A204.1 (cell line): ENCODE data around the gene PRRT1.
"Not testable (repeated sequence)": the region's sequence is repeated elsewhere in the genome, so short reads cannot be mapped to it uniquely, and the experiment has no call there.

Experiments used
- FAIRE-seq: peaks from 2 replicates; lab custom pipeline; 2012; peaks lifted over from hg19 to GRCh38; lab: Jason Lieb, UNC

PRRT1 gene

GRCh38 chr6:32151863-32152768, at the start of gene PRRT1:
PRRT1 (minus strand) TSS chr6:32151939; CDS start chr6:32151827, 112 bp downstream.
- FAIRE-seq: no peak

DNA sequence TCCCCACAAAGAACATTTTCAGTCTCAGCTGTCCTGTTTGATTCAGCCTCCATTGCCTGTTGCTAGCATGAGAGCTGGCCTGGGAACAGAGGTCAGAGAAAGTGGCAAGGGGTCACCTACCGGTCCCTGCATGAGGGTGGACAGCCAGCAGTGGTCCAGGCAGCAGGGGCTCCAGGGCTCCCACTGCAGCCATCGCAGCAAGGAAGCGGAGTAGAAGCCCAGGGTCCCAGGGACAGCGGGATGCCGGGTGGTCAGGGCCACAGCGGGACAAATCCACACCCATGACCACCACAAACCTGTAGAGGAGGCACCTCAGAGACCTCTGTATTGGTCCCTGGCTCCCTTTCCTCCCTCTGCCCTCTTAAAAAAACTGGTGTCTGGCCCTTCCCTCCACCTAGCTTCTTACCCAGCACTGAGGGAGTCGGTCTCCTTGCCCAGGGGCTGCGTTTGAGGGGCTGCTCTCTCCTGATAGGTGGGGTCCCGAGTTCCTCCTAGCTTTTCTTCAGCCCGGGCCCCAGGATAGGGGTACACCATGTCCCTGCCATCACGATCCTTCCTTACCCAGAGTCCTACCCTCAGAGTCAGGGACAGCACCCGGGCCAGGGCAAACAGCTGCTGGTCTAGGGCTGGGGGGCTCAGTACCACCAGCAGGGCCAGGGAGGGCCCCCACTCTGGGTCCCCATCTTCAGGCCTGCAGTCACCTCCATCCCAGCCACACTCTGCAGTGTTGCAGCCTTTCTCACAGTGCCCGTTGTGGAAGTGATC, 49.2 kb upstream of the PRRT1 start:
- no peak for FAIRE-seq

- FAIRE-seq: no peak
Observed at GRCh38 chr6:32198866-32199265, 47.1 kb upstream of the PRRT1 start.

GRCh38 chr6:32198345-32198696, 46.6 kb upstream of the PRRT1 start:
- no peak for FAIRE-seq

DNA sequence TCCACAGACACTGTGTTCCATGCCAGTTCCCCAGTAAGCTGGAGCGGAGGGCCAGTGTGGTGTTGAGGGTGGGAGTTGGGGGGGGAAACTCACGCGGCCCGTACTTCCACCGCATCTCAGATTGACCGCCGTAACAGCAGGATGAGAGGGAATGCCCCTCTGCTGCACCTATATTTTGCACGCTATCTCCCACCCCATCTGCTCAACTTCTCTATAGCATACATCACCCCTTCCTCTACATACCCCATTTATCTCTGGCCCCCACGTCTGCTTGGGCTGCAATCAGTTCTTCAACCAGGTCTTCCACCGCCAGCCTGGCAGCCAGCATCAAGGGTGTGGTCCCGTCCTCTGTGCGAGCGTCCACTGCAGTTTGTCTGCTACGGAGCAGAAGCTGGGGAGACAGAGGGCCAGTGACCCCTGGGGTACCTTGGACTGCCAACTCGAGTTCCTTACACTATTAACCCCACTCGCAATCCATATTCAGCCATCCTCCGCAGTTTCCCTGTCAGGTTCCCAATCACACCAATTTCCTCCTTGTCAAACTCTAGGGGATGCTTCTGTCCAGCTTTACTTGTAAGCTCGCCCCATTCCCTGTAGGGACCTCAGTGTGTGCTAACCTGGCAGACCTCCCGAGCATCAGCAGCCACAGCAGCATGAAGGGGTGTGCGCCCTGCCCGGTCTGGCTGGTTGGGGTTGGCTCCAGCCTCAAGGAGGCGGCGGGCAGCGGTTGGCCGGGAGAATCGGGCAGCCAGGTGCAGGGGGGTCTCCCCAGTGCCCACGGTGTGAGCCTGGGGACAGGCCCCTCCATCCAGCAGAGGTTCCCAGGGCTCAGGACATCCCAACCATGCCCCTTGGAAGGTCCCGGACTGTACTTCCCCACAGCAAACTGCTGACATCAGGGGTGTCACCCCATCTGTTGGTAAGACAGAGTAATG, 45.2 kb upstream of the PRRT1 start:
- FAIRE-seq: no peak

DNA sequence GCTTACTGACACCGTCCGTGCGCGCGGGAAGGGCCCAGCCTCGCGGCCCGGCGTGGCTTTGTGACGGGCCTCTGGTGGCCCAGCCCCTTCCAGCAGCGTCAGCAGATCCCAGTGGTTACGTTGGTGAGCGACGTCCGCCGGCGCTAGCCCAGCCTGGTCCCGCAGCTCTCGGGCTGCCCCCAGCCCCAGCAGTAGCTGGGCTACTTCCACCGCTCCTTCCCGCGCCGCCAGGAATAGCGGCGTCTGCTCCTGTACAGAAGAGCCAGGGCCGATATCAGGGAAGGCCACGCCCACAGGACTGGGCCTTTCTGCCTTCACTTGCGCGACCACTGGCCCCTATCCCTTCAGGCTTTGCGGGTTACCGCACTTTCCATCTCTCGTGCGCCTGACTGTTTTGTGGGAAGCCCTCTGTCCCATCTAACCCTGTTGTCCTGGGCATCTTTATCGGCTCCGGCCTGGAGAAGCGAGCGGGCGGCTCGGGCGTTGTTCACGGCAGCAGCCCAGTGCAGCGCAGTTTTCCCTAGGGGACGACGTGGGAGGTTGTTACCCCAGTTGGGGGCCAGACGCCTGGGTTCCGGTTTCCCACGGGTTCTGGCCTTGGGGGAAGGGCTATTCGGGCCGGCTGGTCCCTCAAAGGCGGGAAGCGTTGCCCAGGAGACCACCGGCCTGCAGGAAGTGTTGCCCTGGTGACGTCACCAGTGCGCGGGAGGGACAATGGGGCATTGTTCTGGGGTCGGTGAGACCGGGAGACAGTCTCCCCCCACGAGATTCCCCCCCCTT, 44.4 kb upstream of the PRRT1 start:
- FAIRE-seq: no peak

DNA sequence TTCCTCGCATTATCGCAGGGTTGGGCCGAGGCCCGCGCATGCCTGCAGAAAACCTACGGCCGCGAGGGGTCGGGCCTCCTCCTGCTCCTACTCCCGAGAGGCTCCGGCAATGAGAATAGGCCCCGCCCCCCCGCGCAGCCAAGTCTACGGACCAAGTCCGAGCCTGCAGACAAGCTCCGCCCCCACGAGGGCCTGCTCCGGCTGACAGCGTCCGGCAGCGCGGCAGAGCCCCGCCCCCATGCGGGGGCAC, 43.8 kb upstream of the PRRT1 start:
- peak; percentile 97 for FAIRE-seq

- FAIRE-seq: no peak
Observed at GRCh38 chr6:32194825-32195651, 43.3 kb upstream of the PRRT1 start.

GRCh38 chr6:32194388-32194787, 42.6 kb upstream of the PRRT1 start:
- no peak for FAIRE-seq

DNA sequence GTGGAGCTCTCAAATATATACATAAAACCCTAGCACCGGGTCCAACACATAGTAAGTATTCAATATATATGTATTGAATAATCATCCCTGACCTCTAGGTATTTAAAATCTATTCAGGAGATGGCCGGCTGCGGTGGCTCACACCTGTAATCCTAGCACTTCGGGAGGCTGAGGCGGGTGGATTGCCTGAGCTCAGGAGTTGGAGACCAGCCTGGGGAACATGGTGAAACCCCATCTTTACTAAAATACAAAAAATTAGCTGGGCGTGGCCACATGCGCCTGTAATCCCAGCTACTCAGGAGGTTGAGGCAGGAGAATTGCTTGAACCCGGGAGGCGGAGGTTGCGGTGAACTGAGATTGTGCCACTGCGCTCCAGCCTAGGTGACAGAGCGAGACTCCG, 41.4 kb upstream of the PRRT1 start:
- not testable (repeated sequence) for FAIRE-seq

- no peak for FAIRE-seq
Observed at GRCh38 chr6:32192608-32193039, 40.9 kb upstream of the PRRT1 start, which contains the start of gene GPSM3. GPSM3 (minus strand) TSS chr6:32192643; CDS start chr6:32192513, 130 bp downstream.

DNA sequence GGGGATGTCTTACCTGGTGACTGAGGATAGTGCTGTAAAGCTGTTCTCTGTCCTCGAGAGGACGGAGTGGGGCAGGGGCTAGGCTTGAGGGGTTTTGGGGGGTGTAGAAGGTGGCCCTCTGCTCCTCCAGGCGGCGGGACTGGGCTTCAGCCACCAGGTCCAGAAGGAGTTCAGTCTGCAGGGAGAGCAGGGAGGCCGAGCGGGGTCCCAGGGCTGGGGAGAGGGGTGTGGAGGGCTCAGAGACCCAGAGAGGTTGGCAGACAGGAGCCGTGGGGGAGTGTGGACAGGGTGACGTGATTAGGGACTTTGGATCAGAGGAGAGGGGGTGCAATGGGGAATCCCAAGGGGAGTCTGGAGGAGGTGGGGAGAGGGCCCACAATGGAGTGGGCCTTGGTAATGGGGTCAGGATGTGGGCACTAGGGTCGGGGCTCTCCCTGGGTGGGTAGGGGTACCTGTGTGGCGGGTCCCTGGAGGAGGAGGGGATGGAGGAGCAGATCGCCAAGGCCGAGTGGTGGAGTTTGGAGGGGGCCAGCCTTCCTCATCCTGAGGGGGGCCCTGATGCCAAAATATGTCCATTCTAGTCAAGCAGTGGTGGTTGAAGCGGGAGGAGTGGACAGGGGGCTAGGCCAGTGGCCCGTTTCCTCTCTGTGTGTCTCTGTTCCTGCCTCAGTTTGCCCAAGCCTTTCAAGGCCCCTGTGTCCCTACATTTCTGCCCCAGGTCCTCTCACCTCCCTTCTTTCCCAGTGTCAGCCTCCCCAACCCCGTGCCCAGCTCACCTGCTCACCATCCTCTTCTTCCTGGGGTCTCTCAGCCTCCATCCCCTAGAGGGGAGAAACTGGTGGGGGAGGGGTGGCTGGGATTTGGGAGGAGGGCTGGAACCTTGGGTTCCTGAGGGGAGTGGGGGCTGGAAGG, 40.2 kb upstream of the PRRT1 start:
- FAIRE-seq: no peak

- no peak for FAIRE-seq
Observed at GRCh38 chr6:32190911-32191677, 39.4 kb upstream of the PRRT1 start.

- no peak for FAIRE-seq
Observed at GRCh38 chr6:32190054-32190851, 38.5 kb upstream of the PRRT1 start, which contains the start of gene PBX2. PBX2 (minus strand) TSS chr6:32190202; CDS start chr6:32189915, 287 bp downstream.

DNA sequence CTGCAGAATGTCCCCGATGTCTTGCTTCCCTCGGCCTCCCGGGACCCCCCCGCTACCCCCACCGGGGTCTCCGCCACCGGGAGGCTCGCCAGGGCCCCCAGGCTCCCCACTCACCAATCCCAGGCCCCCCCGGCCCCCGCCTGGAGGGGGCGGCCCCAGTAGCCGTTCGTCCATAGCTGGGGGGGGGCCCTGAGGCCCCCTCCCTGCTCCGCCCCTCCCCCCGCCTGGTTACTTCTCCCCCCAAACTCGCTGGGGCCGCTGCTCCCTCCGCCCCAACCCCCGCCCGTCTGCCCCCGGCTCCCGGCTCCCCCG, 38.0 kb upstream of the PRRT1 start:
- no peak for FAIRE-seq

GRCh38 chr6:32189069-32189741, 37.5 kb upstream of the PRRT1 start:
- FAIRE-seq: no peak

GRCh38 chr6:32188381-32189068, 36.8 kb upstream of the PRRT1 start:
- FAIRE-seq: no peak
